ENCODE measurements around the gene TAF11L14.
"Not testable (repeated sequence)": the region's sequence is repeated elsewhere in the genome, so short reads cannot be mapped to it uniquely, and the experiment has no call there.

DNA sequence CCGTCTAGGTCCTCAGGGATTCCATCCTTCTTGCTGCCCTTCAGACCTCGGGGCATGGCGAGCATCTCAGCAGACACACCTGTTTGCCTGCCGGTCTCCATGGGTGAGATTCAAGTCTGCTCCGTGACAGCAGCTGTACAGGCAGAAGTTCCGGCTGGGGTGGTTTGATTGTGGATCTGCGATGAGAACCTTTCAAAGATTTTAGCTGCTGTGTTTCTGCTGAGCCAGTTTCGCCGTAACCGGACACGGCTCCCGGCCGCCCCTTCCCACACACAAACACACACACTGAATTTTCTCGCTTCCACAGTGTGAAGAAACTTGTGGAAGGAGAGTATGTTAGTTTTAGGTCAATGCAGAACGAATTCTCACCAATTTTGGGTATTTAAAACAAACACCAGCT is 36.5 kb upstream of the TAF11L14 start, which contains the start of gene TAF11L10:
- TF ChIP-seq ZNF274 (IDR thresholded peaks at IDR 0.05; ENCODE audit: low read depth, low read length); YY1 (IDR thresholded peaks at IDR 0.05; ENCODE audit: insufficient read depth, insufficient read length); SUZ12 (IDR thresholded peaks at IDR 0.05; ENCODE audit: extremely low read depth, insufficient read depth, insufficient read length): not testable (repeated sequence)

All from NT2/D1 (cell line).